CD1c-positive myeloid dendritic cell (primary cell): ENCODE data around the gene WDR90.
A peak's percentile ranks its signal among the peaks of the same experiment; 100 is the strongest.

ENCODE experiments used
- DNase-seq: peaks from one replicate; pipeline ENCODE4 v3.0.0-alpha.2; 2016; ENCODE audit errors: extremely low spot score

Gene WDR90

DNA sequence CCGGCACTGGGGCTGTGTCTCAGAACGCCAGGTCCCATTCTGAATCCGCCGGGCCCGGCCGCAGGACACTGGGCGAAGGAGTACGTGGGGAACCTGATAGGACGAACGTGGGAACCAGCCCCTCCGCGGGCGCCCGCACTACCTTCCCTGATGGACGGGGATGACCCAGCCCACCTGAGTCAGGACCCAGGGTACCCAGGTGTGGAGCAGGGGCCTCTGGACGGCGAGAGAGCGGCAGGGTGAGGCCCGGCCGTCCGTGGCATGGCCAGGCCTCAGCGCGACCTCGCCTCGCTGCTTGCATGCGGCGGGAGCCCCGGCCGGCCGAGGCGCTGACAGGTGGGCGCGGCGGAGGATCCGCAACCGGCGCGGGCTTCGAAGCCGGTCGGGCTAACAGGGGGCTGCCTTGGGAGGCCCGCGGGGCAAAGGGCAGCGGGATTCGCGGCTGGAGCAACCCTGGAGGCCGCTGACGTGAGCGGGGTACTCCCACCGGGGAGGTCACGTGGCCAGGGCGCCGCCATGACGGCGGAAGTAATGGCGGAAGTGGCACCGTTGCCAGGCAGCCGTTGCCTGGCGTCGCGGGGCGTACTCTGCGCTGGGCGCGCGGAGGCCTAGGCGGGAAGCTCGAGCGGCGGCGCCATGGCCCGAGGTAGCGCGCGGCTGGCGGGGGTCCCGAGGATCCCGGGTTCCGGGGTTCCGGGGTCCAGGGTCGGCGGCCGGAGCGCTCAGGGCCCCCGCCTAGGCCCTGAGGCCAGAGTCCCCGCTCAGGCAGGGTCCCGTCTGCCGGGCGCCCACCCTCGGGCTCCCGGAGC lies at the start of gene WDR90:
Gene WDR90 (plus strand): TSS at position 585 of the 809 bp plus-strand sequence. CDS start 52 bp downstream, at position 637.
- peak; percentile 97 for DNase-seq

DNA sequence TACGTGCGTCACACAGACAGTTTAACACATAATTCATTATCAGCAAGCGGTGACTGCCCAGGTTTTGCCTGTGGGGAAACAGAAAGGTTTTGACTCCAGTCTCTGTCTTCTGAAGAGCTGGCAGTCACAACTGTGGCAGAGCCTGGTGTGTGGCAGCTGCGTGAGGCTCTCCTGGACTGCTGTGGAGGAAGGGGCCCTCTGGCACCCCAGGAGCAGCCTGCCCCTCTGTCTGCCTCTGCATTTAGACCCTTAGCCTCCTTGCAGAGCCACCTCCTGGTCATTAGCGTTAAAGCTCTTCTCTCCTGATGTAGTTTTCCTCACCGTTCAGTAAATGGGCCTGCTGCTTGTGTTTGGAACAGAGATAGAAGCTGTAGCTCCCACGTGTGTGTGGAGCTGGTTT lies 48.4 kb upstream of the WDR90 start:
- DNase-seq = no peak

DNA sequence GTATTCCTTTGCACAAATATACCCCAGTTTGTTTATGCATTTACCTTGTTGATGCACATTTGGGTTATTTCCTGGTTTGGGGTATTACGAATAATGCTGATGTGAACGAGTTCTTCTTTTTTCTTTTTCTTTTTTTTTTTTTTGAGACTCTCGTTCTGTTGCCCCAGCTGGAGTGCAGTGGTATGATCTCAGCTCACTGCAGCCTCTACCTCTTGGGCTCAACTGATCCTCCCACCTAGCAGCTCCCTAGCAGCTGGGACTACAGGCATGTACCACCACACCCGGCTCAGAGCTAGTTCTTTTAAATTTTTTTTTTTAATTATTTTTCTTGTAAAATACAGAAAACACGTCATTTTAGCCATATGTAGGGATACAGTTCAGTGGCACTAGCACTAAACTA lies 45.2 kb upstream of the WDR90 start:
- no peak for DNase-seq

DNA sequence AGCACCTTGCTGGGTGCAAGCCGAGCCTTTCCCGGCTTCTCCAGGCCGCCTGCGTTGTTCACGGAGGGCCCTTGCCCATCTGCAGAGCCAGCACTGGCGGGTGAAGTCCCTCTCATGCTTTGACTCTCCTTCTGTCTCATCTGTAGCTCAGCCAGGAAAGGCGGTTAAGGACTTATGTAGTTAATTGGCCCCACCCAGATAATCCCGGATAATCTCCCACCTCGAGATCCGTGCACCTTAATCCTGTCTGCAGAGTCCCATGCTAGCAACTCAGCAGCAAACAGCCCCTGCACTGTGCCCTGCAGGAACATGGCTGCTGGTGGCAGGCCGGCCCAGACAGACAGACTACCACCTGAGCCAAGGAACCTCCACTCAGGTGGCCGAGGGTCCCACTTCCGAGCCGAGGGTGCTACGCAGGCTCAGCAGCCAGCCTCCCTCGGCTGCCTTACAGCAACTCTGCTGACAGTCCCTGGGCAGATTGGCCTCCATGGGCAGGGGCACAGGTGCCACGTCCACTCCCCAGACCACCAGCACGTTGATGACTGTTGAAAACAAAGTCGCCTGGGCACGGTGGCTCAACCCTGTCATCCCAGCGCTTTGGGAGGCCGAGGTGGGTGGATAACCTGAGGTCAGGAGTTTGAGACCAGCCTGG lies 42.4 kb upstream of the WDR90 start:
- DNase-seq = no peak

DNA sequence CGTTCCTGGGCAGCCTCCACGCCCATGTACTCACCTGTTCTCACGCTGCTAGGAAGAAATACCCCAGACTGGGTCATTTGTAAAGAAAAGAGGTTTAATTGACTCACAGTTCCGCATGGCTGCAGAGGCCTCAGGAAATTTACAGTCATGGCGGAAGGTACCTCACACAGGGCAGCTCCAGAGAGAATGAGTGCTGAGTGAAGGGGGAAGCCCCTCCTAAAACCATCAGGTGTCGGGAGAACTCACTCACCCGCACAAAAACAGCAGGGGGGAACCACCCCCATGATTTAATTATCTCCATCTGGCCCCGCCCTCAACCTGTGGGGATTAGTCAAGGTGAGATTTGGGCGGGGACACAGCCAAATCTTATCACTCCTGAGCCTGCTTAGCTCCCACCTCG lies 41.1 kb upstream of the WDR90 start:
- DNase-seq = no peak

DNA sequence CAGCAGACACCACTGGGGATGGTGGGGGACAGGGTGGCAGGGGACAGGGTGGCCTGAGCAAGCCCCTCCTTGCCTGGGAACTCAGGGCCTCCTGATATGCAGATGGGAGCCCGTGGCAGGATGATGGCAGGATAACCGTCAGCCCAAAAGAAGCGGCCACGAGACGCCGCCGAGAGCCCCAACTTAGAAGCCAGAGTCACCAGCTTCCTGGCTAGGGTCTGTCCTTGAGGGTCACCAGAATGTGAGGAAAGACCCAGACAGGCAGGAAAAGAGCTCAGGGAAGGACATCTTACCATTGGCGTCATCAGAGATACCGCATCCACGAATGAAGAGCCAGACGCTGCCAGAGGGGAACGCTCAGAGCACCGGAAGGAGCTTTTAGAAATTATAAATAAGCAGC lies 39.8 kb upstream of the WDR90 start:
- no peak for DNase-seq

DNA sequence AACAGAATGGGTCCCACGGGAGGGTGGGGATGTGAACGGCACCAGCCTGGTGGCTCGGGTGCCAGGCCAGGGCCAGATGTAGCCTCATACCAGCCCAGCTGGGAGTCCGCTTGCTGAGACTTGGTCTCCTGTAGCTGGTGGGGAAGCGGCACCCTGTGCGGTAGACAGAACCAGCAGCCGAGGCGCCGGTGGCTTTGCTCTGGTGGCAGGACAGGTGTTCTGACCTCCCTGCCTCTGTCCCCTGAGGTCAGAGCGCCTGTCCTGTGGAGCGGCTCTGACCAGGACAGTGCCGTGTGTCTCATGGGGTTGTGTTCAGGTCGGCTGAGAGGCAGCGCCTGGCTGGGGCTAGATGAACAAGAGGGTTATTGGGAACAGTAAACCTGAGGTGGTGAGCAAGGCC lies 39.2 kb upstream of the WDR90 start:
- no peak for DNase-seq

DNA sequence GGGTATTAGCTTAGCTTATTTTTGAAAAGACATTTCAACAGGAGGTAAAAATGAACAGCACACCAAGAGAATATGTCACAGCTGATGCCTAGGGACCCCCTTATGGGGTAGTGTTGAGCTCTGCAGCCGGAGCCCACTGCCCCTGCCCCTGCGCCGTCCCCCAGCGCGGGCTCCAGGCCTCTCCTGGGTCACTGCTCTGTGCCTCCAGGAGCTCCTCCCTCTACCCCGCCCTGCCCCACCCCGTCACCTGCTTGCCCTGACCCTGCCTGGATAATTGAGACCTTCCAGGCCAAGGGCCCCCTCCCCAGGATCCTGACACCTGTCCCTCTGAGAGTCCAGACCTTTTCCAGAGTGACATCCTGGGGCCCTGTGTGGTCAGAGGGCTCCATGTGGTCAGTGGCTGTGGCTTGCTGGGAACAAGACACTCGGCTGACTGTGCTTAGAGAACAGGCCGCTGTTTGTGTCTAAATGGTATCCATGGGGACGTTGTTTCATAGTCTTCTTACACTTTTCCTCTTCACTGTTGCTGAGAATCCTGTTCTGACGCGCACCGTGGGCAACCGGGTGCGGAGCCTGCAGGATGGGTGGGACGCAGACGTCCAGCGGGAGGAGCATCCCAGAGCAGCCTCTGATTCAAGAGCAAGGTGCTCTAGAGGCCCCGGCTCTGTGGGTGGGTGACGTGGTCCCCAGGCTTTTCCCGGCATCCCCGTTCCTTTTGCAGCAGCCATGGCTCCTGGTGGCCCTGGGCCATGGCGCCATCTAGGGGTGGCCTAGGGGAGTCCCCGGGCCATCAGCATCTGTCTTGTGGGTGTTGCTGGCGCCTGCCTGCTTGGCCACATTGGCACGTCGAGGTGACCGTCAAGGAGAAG lies 38.4 kb upstream of the WDR90 start:
- DNase-seq = peak; percentile 67

DNA sequence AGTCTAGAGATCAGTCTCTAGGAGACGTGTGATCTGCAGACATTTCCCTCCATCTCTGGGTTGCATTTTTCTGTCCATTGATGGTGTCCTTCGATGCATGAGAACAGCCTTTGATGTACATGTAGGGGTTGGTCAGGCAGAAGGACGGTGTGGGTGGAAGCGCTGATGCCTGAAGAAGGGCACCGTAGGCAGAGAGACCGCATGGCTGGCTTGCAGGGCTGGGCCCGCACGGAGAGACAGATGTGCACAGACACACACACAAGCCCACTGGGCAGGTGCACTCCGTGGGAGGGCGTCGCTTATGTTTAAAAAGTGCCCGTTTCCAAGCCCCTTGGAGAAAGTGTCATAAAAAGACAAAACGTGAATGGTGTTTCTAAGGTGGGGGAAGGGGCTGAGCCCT lies 34.0 kb upstream of the WDR90 start:
- no peak for DNase-seq

DNA sequence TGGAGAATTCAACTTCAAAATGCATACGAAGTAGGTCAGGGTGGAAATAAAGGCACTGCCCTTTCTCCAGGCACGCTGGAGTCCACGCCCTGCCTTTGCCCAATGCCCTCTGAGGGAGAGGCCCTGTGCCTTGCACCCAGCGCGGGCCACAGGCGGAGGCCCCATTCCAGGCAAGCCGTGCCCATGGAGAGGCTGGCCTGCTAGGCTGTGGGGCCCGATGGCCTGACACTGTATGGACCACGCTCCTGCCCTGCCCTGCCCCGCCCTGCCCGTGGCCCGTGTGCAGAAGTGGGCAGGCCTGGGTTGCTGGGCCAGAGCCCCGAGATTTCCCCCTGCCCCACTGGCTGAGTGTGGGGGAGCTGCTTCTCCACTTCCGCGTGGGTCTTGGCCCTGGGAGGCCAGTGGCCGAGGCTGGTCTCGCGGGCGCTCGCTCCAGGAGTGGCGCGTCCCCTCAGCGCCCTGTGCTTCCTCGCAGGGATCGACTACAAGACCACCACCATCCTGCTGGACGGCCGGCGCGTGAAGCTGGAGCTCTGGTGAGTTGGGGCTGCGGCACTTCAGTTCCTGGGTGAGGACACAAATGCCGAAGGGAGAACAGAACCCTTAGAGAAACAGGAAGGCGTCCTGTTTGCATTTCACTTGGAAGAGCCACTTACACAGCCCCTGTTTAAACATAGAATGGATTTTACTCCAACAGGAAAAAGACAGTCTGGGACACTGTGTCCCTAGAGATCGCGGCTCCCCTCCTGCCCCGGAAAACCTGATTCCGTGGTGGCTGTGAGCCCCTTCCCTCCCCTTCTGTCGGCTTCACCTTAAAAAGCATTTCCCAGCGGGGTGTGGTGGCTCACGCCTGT lies 32.2 kb upstream of the WDR90 start:
- DNase-seq = no peak

DNA sequence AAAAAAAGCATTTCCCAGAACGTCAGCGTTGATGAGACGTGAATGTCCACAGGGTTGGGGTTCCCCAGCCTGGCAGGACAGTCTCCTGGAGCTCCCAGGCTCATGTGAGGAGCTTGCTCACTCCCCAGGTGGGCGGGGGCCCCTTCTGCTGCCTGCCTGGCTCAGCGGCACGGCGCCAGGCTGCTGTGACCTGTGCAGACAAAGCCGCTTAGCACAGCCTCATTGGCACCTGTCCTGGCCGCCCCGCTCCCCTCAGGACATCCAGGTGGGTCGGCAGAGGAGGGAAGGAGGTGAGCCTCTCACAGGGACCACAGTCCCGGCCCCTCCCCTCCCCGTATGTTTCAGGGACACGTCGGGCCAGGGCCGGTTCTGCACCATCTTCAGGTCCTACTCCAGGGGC lies 31.3 kb upstream of the WDR90 start:
- no peak for DNase-seq

DNA sequence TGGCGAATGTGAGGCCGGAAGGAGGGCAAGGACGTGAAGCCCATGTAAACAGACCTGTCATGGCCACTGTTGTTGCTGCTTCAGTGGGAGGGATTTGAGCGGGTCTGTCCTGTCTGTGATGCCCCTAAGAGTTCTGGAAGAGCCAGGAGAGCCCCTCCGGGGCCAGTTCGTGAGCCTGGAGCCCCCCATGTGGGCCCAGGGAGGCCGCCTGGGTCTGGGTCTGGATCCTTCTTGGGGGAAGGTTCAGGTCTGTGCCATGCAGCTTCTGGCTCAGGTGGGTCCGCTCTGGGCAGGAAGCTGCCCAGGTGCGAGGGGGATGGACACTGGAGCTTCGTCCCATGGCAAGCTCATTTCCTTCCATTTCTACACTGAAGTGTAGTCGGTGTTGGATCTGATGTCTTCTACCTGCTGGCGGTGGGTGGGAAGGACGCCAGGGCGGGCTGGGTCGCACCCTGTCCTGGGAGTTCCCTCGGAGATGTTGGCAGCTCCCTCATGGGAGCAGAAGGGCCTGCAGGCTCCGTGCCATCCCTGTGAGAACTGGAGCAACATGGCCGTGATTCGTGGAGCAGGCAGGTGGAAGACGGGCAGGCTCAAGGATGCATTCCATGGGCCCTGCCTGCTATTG lies 29.6 kb upstream of the WDR90 start:
- DNase-seq = no peak

DNA sequence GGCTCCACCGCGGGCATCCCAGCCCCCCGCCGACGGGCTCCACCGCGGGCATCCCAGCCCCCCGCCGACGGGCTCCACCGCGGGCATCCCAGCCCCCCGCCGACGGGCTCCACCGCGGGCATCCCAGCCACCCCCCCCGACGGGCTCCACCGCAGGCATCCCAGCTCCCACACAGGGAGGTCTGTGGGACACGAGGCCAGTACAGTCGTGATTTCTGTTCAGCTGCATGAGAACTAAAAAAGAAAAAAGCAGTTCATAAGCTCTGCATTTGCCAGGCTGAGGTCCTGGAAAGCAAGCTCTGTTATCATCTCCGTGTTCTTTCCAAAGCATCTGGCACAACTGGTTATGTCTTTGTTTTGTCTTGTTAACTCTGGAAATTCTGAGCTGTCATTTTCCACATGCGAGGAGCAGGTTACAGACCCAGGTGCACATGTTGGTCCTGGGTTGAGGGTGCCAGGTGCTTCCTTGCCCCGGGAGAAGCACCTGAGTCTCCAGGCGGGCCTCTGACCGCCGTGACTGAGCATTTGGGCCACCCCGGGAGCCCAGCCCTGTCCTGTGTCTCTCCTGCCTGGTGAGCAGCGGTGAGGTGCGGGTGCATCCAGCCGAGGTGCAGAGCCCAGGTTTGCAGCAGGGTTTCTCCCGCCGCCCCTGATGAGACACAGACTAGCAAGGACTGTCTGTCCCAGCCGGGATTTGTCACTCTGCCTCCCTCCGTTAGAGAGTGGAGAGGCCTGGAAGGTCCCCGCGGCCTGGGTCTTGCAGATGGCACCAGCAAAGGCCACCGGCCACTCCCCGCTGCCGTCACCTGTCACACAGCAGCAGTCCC lies 28.3 kb upstream of the WDR90 start:
- DNase-seq = no peak

DNA sequence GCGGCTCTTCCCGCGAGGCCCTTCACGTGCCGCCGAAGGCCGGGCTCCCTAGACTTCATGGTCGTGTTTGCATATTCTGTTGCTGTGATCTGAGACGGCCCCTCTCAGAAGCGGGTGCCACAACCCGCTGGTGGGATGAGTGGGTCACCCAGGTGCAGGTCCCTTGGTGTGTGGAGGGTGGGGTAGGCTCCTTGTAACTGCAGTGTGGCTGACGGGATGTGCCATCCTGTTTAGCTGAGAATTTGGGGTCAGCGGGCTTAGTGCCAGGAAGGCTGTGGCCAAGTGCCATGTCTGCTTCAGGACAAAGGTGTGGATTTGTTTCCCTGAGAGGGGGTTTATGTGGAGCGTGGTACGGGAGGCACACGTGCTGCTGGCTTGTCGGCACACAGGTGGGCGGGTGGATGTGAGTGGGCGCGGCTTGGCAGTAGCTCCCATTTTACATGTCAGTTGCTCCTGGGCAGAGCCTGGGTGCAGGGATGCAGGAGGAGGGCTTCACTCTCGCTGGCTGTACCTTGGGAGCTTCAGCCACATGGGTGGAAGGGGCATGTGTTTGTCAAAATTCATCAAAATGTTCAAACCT lies 27.5 kb upstream of the WDR90 start:
- no peak for DNase-seq

DNA sequence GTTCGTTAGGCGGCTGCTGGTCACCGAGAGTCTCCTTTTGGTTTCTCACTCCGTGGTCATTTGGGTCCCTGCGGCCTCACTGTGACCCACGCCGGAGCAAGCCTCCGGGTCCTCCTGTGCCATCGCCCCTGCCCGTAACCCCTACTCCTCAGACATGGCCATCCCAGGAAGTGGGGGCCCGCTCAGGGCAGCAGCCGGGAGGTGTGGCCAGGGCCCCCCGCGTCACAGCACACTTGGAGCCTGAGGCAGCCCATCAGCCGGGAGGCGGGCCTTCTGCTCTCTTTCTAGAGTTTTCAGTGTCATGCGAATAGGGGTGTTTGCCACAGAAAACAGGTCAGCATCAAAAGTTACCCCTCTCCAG lies 26.3 kb upstream of the WDR90 start:
- DNase-seq = no peak

DNA sequence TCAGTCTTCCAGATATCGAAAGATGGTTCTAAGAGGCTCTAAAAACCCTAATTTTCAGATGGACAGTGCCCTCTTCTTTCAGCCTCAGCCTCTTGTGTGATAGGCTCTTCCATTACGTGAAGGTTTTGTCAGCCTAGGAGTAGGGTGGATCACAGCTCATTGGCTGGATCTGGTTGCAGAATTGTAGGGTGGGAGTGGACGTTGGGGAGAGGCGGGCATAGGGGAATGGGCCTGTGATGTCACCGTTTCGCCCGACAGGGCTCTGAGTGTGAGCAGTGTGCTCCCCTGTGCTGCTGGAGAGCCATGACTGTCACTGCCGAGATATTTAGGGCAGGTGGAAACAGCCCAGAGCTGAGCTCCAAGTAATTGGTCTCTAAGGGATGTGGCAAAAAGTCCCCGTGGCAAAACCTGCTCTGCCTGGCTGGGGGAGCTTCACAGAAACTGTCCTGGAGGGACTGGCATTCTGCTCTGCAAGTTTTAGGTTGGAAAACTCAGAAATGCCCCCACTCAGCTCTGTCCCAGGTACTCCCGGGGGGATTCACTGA lies 24.6 kb upstream of the WDR90 start:
- DNase-seq = no peak

DNA sequence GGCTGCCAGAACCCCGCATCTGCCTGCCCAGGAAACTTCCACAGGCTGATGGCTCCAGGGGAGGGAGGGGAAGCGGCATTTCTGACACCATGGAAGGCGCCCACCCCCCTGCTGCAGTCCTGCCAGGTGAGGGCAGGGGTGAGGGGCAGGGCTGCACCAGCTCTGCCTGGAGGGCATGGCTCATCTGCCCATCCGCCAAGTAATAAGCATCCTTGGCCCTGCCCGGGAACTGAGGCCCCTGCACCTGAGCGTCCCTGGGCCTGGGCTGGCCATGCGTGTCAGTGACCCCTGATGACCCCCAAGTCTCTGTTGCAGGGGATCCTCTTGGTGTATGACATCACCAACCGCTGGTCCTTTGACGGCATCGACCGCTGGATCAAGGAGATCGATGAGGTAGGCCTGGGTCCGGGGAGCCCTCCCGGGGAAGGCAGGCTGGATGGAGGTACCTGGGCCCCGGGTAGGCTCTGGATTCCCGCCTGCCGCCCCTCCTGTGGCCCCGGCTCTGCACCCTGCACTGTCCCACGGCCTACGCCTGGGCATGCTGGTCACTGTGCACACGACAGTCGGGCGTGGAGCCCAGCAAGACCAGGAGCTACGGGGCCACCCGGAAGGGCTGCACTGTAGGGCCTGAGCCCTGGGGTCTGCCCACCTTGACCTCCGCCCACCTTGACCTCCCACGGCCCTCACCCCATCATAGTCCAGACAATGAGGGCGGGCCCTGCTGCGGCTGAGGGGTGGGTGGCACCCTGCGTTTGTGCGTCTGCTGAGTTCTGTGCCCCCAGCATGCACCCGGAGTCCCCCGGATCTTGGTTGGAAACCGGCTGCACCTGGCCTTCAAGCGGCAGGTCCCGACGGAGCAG lies 23.8 kb upstream of the WDR90 start:
- DNase-seq = no peak

DNA sequence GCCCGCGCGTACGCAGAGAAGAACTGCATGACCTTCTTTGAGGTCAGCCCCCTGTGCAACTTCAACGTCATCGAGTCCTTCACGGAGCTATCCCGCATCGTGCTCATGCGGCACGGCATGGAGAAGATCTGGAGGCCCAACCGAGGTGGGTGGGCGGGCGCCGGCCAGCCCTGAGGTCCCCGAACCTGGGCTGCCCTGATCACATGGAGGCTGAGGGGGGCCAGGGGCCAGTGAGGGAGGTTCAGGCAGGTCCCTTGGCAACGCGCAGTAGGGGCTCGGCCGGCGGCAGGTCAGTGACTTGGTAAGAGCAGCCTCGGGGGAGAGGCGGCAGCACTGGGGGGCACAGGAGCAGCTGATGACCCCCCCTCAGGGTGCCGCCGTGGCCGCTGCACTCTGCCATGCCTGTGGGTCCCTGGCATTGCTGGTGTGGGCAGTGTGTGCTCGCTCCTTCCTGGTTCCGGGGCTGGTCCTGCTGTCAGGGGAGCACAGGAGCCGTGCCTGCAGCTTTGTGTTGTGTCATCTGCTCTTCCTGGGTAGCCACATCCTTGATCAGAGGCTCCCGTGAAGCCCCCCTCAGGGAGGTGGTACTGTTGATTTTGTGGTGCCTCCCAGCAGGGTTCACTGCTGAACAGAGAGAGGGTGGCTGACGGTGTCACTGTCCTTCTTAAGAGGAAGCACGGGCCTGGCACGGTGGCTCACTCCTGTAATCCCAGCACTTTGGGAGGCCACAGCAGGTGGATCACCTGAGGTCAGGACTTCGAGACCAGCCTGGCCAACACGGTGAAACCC lies 23.0 kb upstream of the WDR90 start:
- DNase-seq = no peak
